ENCODE results near the gene TAF11L12.

- TF ChIP-seq CTCF (tag by site-specific recombination; IDR thresholded peaks at IDR 0.05) (no peak), REST (tag by site-specific recombination; IDR thresholded peaks at IDR 0.05) (no peak), ZNF624 (tag by site-specific recombination; IDR thresholded peaks at IDR 0.05) (no peak)
Observed at GRCh38 chr5:17634160-17634559, 24.0 kb downstream of the TAF11L12 start, which contains the start of gene TAF11L14.
